ENCODE measurements around the gene ARCN1.
"Not testable (repeated sequence)": the region's sequence is repeated elsewhere in the genome, so short reads cannot be mapped to it uniquely, and the experiment has no call there.

- TF ChIP-seq EZH2 (IDR thresholded peaks at IDR 0.05; ENCODE audit: borderline replicate concordance, insufficient read depth, low read length, poor library complexity, severe bottlenecking); CTCF (IDR thresholded peaks at IDR 0.05; ENCODE audit: poor library complexity, severe bottlenecking): not testable (repeated sequence)
Measured at GRCh38 chr11:118611433-118611795, 39.2 kb downstream of the ARCN1 start.
